ENCODE data around the gene RDM1.

RDM1 gene

DNA sequence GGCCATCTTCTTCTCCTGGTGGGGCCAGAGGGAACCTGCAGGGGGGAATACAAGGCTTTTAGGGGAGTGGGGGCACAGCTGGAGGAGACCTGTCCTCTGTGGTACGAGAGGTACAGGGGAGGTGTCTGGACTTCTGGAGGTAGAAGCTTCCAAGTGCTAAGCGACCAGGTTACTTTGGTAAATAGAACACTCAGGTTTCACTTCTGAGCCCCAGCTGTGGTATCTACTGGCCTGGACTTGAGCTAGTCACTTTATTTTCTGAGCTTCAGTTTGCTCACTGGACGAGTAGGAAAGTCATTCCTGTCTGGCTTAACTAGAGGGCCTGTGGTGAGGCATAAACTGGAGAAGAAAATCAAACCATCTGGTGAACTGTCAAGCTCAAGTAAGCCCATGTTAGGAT lies 61.8 kb downstream of the RDM1 start, which contains the start of gene HEATR9:
Gene HEATR9 (minus strand): TSS at position 155 of the 400 bp plus-strand sequence. CDS start 149 bp downstream, at position 6.
- H3K4me1 ChIP-seq (ENCODE audit: control insufficient read depth, insufficient read depth, low read length, unreplicated experiment), result peaks cover 17% of the 10 kb centered on the region
- H3K36me3 ChIP-seq (ENCODE audit: insufficient read depth, low read length), result no peaks in the 10 kb centered on the region
- no peaks in the 10 kb centered on the region for H3K27me3 ChIP-seq (ENCODE audit: insufficient read depth, low read length)
- H3K4me3 ChIP-seq (ENCODE audit: low read depth, low read length), result no peak within 1 kb of the TSS
- H3K79me2 ChIP-seq (ENCODE audit: control insufficient read depth, insufficient read depth, low read length, unreplicated experiment), result no peaks in the 10 kb centered on the region
- no peak within 1 kb of the TSS for H2AFZ ChIP-seq (ENCODE audit: low read length, unreplicated experiment)
- no peak within 1 kb of the TSS for H3K27ac ChIP-seq (ENCODE audit: low read depth, low read length)

All from ACC112 (cell line).